ENCODE measurements around the gene BTBD17. TPM values are rescaled to one million over a fixed set of nuclear protein-coding genes. Genes with fewer than 3 reads are reported as not detected.
A peak's percentile ranks its signal among the peaks of the same experiment; 100 is the strongest.

BTBD17 gene
- total and polyA plus RNA-seq, 4 donors: 9.4 to 31.0 (median 17.7) TPM

- 27% methylated on average over 14 of the region's 14 CpGs for WGBS (ENCODE audit: insufficient coverage)
- Histone ChIP-seq H3K4me1 (ENCODE audit: control insufficient read depth, insufficient read depth, low read length) (peaks cover 44% of the 10 kb centered on the region), H3K36me3 (ENCODE audit: control insufficient read depth, insufficient read depth, low read length) (peaks cover 5% of the 10 kb centered on the region), H3K27me3 (ENCODE audit: control insufficient read depth, insufficient read depth, low read length) (peaks cover 3% of the 10 kb centered on the region), H3K9me3 (ENCODE audit: control insufficient read depth, insufficient read depth, low read length) (no peaks in the 10 kb centered on the region), H3K27ac (ENCODE audit: low read depth, low read length) (peak overlapping the region; percentile 86), H3K4me3 (ENCODE audit: low read depth, low read length) (no peak overlapping the region)
- peak in 4 of 6 donors; percentile 21 to 90 (median 67) for DNase-seq (ENCODE audit: low read depth in 4 of 6, low spot score in 6 of 6)
Measured at GRCh38 chr17:74362810-74363498, 1.3 kb upstream of the BTBD17 start.

GRCh38 chr17:74362069-74362405 is 369 bp upstream of the BTBD17 start:
- H3K27ac ChIP-seq (ENCODE audit: low read depth, low read length): peak overlapping the region; percentile 86
- peaks cover 10% of the 10 kb centered on the region for H3K27me3 ChIP-seq (ENCODE audit: control insufficient read depth, insufficient read depth, low read length)
- H3K4me3 ChIP-seq (ENCODE audit: low read depth, low read length): peak overlapping the region; percentile 22
- H3K36me3 ChIP-seq (ENCODE audit: control insufficient read depth, insufficient read depth, low read length): peaks cover 10% of the 10 kb centered on the region
- no peaks in the 10 kb centered on the region for H3K9me3 ChIP-seq (ENCODE audit: control insufficient read depth, insufficient read depth, low read length)
- WGBS (ENCODE audit: insufficient coverage): 15% methylated on average over 6 of the region's 9 CpGs
- peak in 1 of 6 donors; percentile 86 for DNase-seq (ENCODE audit: low read depth in 4 of 6, low spot score in 6 of 6)
- H3K4me1 ChIP-seq (ENCODE audit: control insufficient read depth, insufficient read depth, low read length): peaks cover 51% of the 10 kb centered on the region

- Histone ChIP-seq H3K27me3 (ENCODE audit: control insufficient read depth, insufficient read depth, low read length) (peaks cover 17% of the 10 kb centered on the region), H3K27ac (ENCODE audit: low read depth, low read length) (peak overlapping the region; percentile 86), H3K9me3 (ENCODE audit: control insufficient read depth, insufficient read depth, low read length) (no peaks in the 10 kb centered on the region), H3K4me1 (ENCODE audit: control insufficient read depth, insufficient read depth, low read length) (peaks cover 53% of the 10 kb centered on the region), H3K36me3 (ENCODE audit: control insufficient read depth, insufficient read depth, low read length) (peaks cover 18% of the 10 kb centered on the region), H3K4me3 (ENCODE audit: low read depth, low read length) (peak overlapping the region; percentile 22)
- DNase-seq (ENCODE audit: low read depth in 4 of 6, low spot score in 6 of 6): no peak
- WGBS (ENCODE audit: insufficient coverage): 32% methylated on average over 7 of the region's 7 CpGs
Measured at GRCh38 chr17:74360899-74361229, 804 bp downstream of the BTBD17 start.

GRCh38 chr17:74359916-74360315 is 1.8 kb downstream of the BTBD17 start:
- Histone ChIP-seq H3K36me3 (ENCODE audit: control insufficient read depth, insufficient read depth, low read length) (peaks cover 24% of the 10 kb centered on the region), H3K4me1 (ENCODE audit: control insufficient read depth, insufficient read depth, low read length) (peaks cover 53% of the 10 kb centered on the region), H3K27ac (ENCODE audit: low read depth, low read length) (no peak overlapping the region), H3K4me3 (ENCODE audit: low read depth, low read length) (no peak overlapping the region), H3K9me3 (ENCODE audit: control insufficient read depth, insufficient read depth, low read length) (no peaks in the 10 kb centered on the region), H3K27me3 (ENCODE audit: control insufficient read depth, insufficient read depth, low read length) (peaks cover 17% of the 10 kb centered on the region)
- no peak for DNase-seq (ENCODE audit: low read depth in 4 of 6, low spot score in 6 of 6)
- WGBS (ENCODE audit: insufficient coverage): 86% methylated on average over 17 of the region's 22 CpGs

- Histone ChIP-seq H3K4me3 (ENCODE audit: low read depth, low read length) (no peak overlapping the region), H3K4me1 (ENCODE audit: control insufficient read depth, insufficient read depth, low read length) (peaks cover 50% of the 10 kb centered on the region), H3K9me3 (ENCODE audit: control insufficient read depth, insufficient read depth, low read length) (no peaks in the 10 kb centered on the region), H3K27ac (ENCODE audit: low read depth, low read length) (no peak overlapping the region), H3K27me3 (ENCODE audit: control insufficient read depth, insufficient read depth, low read length) (peaks cover 28% of the 10 kb centered on the region), H3K36me3 (ENCODE audit: control insufficient read depth, insufficient read depth, low read length) (peaks cover 27% of the 10 kb centered on the region)
- no peak for DNase-seq (ENCODE audit: low read depth in 4 of 6, low spot score in 6 of 6)
- 91% methylated on average over 4 of the region's 9 CpGs for WGBS (ENCODE audit: insufficient coverage)
Measured at GRCh38 chr17:74358697-74359096, 3.0 kb downstream of the BTBD17 start.

GRCh38 chr17:74357466-74357809 is 4.2 kb downstream of the BTBD17 start:
- WGBS (ENCODE audit: insufficient coverage): 42% methylated on average over 32 of the region's 32 CpGs
- Histone ChIP-seq H3K27ac (ENCODE audit: low read depth, low read length) (no peak overlapping the region), H3K9me3 (ENCODE audit: control insufficient read depth, insufficient read depth, low read length) (no peaks in the 10 kb centered on the region), H3K27me3 (ENCODE audit: control insufficient read depth, insufficient read depth, low read length) (peaks cover 40% of the 10 kb centered on the region), H3K36me3 (ENCODE audit: control insufficient read depth, insufficient read depth, low read length) (peaks cover 27% of the 10 kb centered on the region), H3K4me3 (ENCODE audit: low read depth, low read length) (no peak overlapping the region), H3K4me1 (ENCODE audit: control insufficient read depth, insufficient read depth, low read length) (peaks cover 38% of the 10 kb centered on the region)
- DNase-seq (ENCODE audit: low read depth in 4 of 6, low spot score in 6 of 6): no peak

- peak in 1 of 6 donors; percentile 47 for DNase-seq (ENCODE audit: low read depth in 4 of 6, low spot score in 6 of 6)
- H3K4me3 ChIP-seq (ENCODE audit: low read depth, low read length): no peak overlapping the region
- H3K27me3 ChIP-seq (ENCODE audit: control insufficient read depth, insufficient read depth, low read length): peaks cover 45% of the 10 kb centered on the region
- 25% methylated on average over 103 of the region's 105 CpGs for WGBS (ENCODE audit: insufficient coverage)
- H3K27ac ChIP-seq (ENCODE audit: low read depth, low read length): no peak overlapping the region
- H3K36me3 ChIP-seq (ENCODE audit: control insufficient read depth, insufficient read depth, low read length): peaks cover 27% of the 10 kb centered on the region
- peaks cover 38% of the 10 kb centered on the region for H3K4me1 ChIP-seq (ENCODE audit: control insufficient read depth, insufficient read depth, low read length)
- no peaks in the 10 kb centered on the region for H3K9me3 ChIP-seq (ENCODE audit: control insufficient read depth, insufficient read depth, low read length)
Measured at GRCh38 chr17:74356646-74357465, 4.8 kb downstream of the BTBD17 start.

- Histone ChIP-seq H3K27ac (ENCODE audit: low read depth, low read length) (no peak overlapping the region), H3K4me3 (ENCODE audit: low read depth, low read length) (no peak overlapping the region), H3K27me3 (ENCODE audit: control insufficient read depth, insufficient read depth, low read length) (peaks cover 60% of the 10 kb centered on the region), H3K9me3 (ENCODE audit: control insufficient read depth, insufficient read depth, low read length) (no peaks in the 10 kb centered on the region), H3K36me3 (ENCODE audit: control insufficient read depth, insufficient read depth, low read length) (peaks cover 26% of the 10 kb centered on the region), H3K4me1 (ENCODE audit: control insufficient read depth, insufficient read depth, low read length) (peaks cover 25% of the 10 kb centered on the region)
- 93% methylated on average over 6 of the region's 8 CpGs for WGBS (ENCODE audit: insufficient coverage)
- DNase-seq (ENCODE audit: low read depth in 4 of 6, low spot score in 6 of 6): no peak
Measured at GRCh38 chr17:74355065-74355464, 6.6 kb downstream of the BTBD17 start.

- no peak overlapping the region for H3K4me3 ChIP-seq (ENCODE audit: low read depth, low read length)
- H3K27me3 ChIP-seq (ENCODE audit: control insufficient read depth, insufficient read depth, low read length): peaks cover 60% of the 10 kb centered on the region
- no peak overlapping the region for H3K27ac ChIP-seq (ENCODE audit: low read depth, low read length)
- peaks cover 21% of the 10 kb centered on the region for H3K4me1 ChIP-seq (ENCODE audit: control insufficient read depth, insufficient read depth, low read length)
- WGBS (ENCODE audit: insufficient coverage): 90% methylated on average over 6 of the region's 10 CpGs
- no peaks in the 10 kb centered on the region for H3K9me3 ChIP-seq (ENCODE audit: control insufficient read depth, insufficient read depth, low read length)
- peaks cover 23% of the 10 kb centered on the region for H3K36me3 ChIP-seq (ENCODE audit: control insufficient read depth, insufficient read depth, low read length)
- DNase-seq (ENCODE audit: low read depth in 4 of 6, low spot score in 6 of 6): no peak
Measured at GRCh38 chr17:74354561-74354960, 7.1 kb downstream of the BTBD17 start.

- peaks cover 23% of the 10 kb centered on the region for H3K36me3 ChIP-seq (ENCODE audit: control insufficient read depth, insufficient read depth, low read length)
- H3K4me1 ChIP-seq (ENCODE audit: control insufficient read depth, insufficient read depth, low read length): peaks cover 21% of the 10 kb centered on the region
- WGBS (ENCODE audit: insufficient coverage): 9% methylated on average over 27 of the region's 29 CpGs
- H3K27ac ChIP-seq (ENCODE audit: low read depth, low read length): no peak overlapping the region
- H3K4me3 ChIP-seq (ENCODE audit: low read depth, low read length): no peak overlapping the region
- no peaks in the 10 kb centered on the region for H3K9me3 ChIP-seq (ENCODE audit: control insufficient read depth, insufficient read depth, low read length)
- peaks cover 60% of the 10 kb centered on the region for H3K27me3 ChIP-seq (ENCODE audit: control insufficient read depth, insufficient read depth, low read length)
- peak in 2 of 6 donors; percentile 40 to 58 for DNase-seq (ENCODE audit: low read depth in 4 of 6, low spot score in 6 of 6)
Measured at GRCh38 chr17:74354123-74354522, 7.5 kb downstream of the BTBD17 start.
